Measurements from ENCODE around the gene SMAP1.

The SMAP1 gene

DNA sequence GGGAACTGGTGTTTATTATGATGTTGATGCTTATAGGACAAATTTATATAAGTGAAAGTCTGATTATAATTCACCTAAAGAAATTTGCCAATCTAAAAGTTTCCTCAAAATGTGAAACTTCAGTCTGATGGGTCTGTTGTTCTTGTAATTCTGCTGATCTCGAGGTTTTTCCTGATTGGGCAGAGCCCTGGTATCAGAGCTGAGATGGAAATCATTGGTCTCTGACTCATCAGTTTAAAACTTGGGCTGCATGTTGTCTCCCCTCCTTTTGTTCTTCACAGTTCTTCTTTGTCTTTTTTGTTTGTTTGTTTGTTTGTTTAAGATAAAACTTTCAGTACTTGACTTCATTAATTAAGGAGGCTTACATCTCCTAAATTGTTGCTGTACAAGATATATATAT is 5.9 kb downstream of the SMAP1 start:
- in situ Hi-C loops (cut with HindIII; ENCODE audit: low sequenced_read_pairs): no loop called here
- no peak for DNase-seq (ENCODE audit: low read depth)

DNA sequence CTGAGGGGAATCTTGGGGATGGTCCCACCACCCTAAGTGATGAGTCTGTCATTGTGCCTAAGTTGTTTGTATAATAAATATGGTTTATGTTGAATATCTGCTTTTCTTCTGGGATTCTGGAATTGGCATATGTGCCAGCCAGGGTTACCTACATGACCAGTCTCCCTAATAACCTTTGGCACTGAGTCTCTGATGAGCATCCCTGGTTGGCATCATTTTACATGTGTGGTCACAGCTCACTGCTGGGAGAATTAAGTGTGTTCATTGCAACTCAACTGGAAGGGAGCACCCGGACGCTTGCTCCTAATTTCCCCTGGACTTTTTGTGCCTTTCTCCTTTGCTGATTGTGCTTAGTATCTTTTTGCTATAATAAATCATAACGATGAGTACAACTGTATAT is 8.1 kb downstream of the SMAP1 start:
- TF ChIP-seq, protein P1, sequence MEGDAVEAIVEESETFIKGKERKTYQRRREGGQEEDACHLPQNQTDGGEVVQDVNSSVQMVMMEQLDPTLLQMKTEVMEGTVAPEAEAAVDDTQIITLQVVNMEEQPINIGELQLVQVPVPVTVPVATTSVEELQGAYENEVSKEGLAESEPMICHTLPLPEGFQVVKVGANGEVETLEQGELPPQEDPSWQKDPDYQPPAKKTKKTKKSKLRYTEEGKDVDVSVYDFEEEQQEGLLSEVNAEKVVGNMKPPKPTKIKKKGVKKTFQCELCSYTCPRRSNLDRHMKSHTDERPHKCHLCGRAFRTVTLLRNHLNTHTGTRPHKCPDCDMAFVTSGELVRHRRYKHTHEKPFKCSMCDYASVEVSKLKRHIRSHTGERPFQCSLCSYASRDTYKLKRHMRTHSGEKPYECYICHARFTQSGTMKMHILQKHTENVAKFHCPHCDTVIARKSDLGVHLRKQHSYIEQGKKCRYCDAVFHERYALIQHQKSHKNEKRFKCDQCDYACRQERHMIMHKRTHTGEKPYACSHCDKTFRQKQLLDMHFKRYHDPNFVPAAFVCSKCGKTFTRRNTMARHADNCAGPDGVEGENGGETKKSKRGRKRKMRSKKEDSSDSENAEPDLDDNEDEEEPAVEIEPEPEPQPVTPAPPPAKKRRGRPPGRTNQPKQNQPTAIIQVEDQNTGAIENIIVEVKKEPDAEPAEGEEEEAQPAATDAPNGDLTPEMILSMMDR (IDR thresholded peaks at IDR 0.05; ENCODE audit: low read depth, low read length, missing control alignments): no peak
- in situ Hi-C loops (cut with HindIII; ENCODE audit: low sequenced_read_pairs): loop anchor here (25.0 kb wide), 1 partner anchor 164 kb away; no protein-coding TSS in a partner anchor
- DNase-seq (ENCODE audit: low read depth): no peak
- no peak overlapping the region for H3K4me3 ChIP-seq (ENCODE audit: low read depth, low read length)

More for the DNA sequence above, 5.9 kb downstream of the SMAP1 start:
- no peak overlapping the region for H3K4me3 ChIP-seq (ENCODE audit: low read depth, low read length)
- TF ChIP-seq, protein P1 (IDR thresholded peaks at IDR 0.05; ENCODE audit: low read depth, low read length, missing control alignments): no peak

DNA sequence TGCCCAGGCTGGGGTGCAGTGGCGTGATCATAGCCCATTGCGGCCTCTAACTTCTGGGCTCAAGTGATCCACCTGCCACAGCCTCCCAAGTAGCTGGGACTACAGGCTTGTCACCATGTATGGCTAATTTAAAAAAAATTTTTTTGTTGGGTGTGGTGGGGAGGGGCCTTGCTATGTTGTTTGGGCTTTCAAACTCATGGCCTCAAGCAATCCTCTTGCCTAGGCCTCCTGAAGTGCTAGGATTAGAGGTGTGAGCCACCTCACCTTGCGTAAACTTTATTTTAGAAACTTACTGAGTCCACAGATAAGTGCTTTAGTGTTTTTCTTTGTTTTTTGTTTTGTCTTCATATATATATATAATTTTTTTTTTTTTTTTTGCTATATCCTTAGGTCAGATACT is 9.1 kb downstream of the SMAP1 start:
- H3K4me3 ChIP-seq (ENCODE audit: low read depth, low read length): no peak overlapping the region
- no peak for DNase-seq (ENCODE audit: low read depth)
- TF ChIP-seq, protein P1 (IDR thresholded peaks at IDR 0.05; ENCODE audit: low read depth, low read length, missing control alignments): no peak
- in situ Hi-C loops (cut with HindIII; ENCODE audit: low sequenced_read_pairs): loop anchor here (25.0 kb wide), 1 partner anchor 165 kb away; no protein-coding TSS in a partner anchor

- no peak for DNase-seq (ENCODE audit: low read depth)
- TF ChIP-seq, protein P1 (IDR thresholded peaks at IDR 0.05; ENCODE audit: low read depth, low read length, missing control alignments): no peak
- H3K4me3 ChIP-seq (ENCODE audit: low read depth, low read length): no peak overlapping the region
- in situ Hi-C loops (cut with HindIII; ENCODE audit: low sequenced_read_pairs): loop anchor here (25.0 kb wide), 1 partner anchor 168 kb away; no protein-coding TSS in a partner anchor
Observed at GRCh38 chr6:70680396-70680795, 12.7 kb downstream of the SMAP1 start.

GRCh38 chr6:70684794-70685493 is 17.3 kb downstream of the SMAP1 start:
- H3K4me3 ChIP-seq (ENCODE audit: low read depth, low read length): no peak overlapping the region
- DNase-seq (ENCODE audit: low read depth): no peak
- in situ Hi-C loops (cut with HindIII; ENCODE audit: low sequenced_read_pairs): loop anchor here (25.0 kb wide), 1 partner anchor 173 kb away; no protein-coding TSS in a partner anchor
- TF ChIP-seq, protein P1 (IDR thresholded peaks at IDR 0.05; ENCODE audit: low read depth, low read length, missing control alignments): no peak

DNA sequence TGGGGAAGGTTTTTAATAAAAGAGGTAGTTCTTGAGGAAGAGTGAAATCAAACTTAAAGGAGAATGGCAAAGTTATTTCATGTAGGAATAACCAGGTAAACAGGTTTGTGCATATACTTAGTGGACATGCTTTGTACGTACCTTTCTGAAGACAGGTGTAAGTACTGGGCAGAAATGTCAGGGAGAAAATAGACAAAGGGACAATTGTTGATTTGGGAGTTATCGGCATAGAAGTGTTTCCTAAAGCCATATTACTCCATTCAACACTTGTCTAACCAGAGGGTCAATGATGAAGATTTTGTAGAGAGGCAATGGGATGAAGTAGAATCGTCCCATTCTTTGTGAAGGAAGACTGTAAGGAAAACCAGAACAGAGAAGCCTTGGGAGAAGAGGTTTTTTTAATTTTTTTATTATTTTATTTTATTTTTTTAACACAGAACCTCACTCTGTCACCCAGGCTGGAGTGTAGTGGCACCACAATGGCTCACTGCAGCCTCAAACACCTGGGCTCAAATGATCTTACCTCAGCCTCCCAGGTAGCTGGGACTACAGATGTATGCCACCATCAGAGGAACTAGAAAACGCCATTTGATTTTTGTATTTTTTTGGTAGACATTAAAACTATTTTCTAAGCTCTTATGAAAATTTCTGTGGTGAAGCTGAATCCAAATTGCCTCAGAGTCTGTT is 18.0 kb downstream of the SMAP1 start:
- DNase-seq (ENCODE audit: low read depth): no peak
- TF ChIP-seq, protein P1 (IDR thresholded peaks at IDR 0.05; ENCODE audit: low read depth, low read length, missing control alignments): no peak
- in situ Hi-C loops (cut with HindIII; ENCODE audit: low sequenced_read_pairs): loop anchor here (25.0 kb wide), 1 partner anchor 173 kb away; no protein-coding TSS in a partner anchor
- no peak overlapping the region for H3K4me3 ChIP-seq (ENCODE audit: low read depth, low read length)
